CD4-positive, alpha-beta T cell (primary cell): ENCODE measurements around the gene SLC8A2. TPM values are rescaled to one million over a fixed set of nuclear protein-coding genes. Genes with fewer than 3 reads are reported as not detected.

Experiments
- ATAC-seq: fragments of 200-7000 bp; cut with Tn5 transposase; one replicate; pipeline ENCODE4 v1.10.0; 2022; ENCODE audit warnings: mild to moderate bottlenecking; ENCODE audit not compliant: poor library complexity
- CTCF ChIA-PET: fragments of 350-600 bp; sonication (Branson Sonifier 250); formaldehyde crosslinking; loops from one replicate; lab custom pipeline; 2021; ENCODE audit warnings: antibody characterized with exemption, inconsistent platforms; lab: Charles Lee
- POLR2A ChIA-PET: fragments of 350-600 bp; sonication (Branson Sonifier 250); formaldehyde crosslinking; loops from one replicate; lab custom pipeline; 2021; ENCODE audit warnings: antibody characterized with exemption, inconsistent platforms; lab: Charles Lee
- DNase-seq, 14 experiments: peaks; one replicate each; pipeline ENCODE4 v3.0.0-alpha.2; 2013 to 2020; ENCODE audit warnings: mixed read lengths in 2 of 14
- H3K27ac ChIP-seq, 2 donors: one replicate each; pipeline versions ENCODE4 v1.5.1 to v1.7.0; 2013; ENCODE audit warnings: low read length in 2 of 2, low read depth in 1 of 2, mild to moderate bottlenecking in 1 of 2
- H3K27me3 ChIP-seq, 2 experiments: 1 replicate in 1 of 2; 2 replicates in 1 of 2; pipeline versions ENCODE4 v1.6.1 to v1.7.0; 2013; ENCODE audit warnings: low read length in 2 of 2, control low read depth in 1 of 2, mild to moderate bottlenecking in 1 of 2, moderate library complexity in 1 of 2; ENCODE audit not compliant: insufficient read depth in 2 of 2, control insufficient read depth in 1 of 2
- H3K36me3 ChIP-seq: one replicate; pipeline ENCODE4 v1.6.1; 2013; ENCODE audit warnings: low read length, control low read depth; ENCODE audit not compliant: insufficient read depth
- H3K4me1 ChIP-seq: one replicate; pipeline ENCODE4 v1.6.1; 2013; ENCODE audit warnings: low read length, control low read depth; ENCODE audit not compliant: insufficient read depth
- H3K4me3 ChIP-seq: one replicate; pipeline ENCODE4 v1.5.1; 2013; ENCODE audit warnings: mild to moderate bottlenecking, low read length, moderate library complexity
- H3K9me3 ChIP-seq, 2 experiments: 1 replicate in 1 of 2; 2 replicates in 1 of 2; pipeline versions ENCODE4 v1.6.1 to v1.7.0; 2013; ENCODE audit warnings: low read length in 2 of 2, mild to moderate bottlenecking in 2 of 2, control low read depth in 1 of 2, moderate library complexity in 1 of 2; ENCODE audit not compliant: control insufficient read depth in 1 of 2, insufficient read depth in 1 of 2
- H3K27ac Mint-ChIP-seq: one replicate; pipeline ENCODE4 v1.8.0; 2020; ENCODE audit warnings: mixed read lengths
- H3K27me3 Mint-ChIP-seq: one replicate; pipeline ENCODE4 v1.8.0; 2021; ENCODE audit warnings: mixed read lengths
- H3K36me3 Mint-ChIP-seq: one replicate; pipeline ENCODE4 v1.8.0; 2021; ENCODE audit warnings: low read depth, mixed read lengths
- H3K4me1 Mint-ChIP-seq: one replicate; pipeline ENCODE4 v1.8.0; 2021; ENCODE audit warnings: low read depth, mixed read lengths
- H3K4me3 Mint-ChIP-seq: one replicate; pipeline ENCODE4 v1.8.0; 2020; ENCODE audit warnings: mild to moderate bottlenecking, mixed read lengths
- H3K9me3 Mint-ChIP-seq: one replicate; pipeline ENCODE4 v1.8.0; 2020; ENCODE audit warnings: mixed read lengths
- intact Hi-C, 2 experiments: fragments of 100-400 bp; cut with DNase I in 1 of 2; cut with micrococcal nuclease in 1 of 2; formaldehyde crosslinking; loops; one replicate each; pipeline versions ENCODE4 v1.15.1 to v1.9.0; 2023 to 2025; cut with DNase I, micrococcal nuclease
- total RNA-seq, 174 experiments: library from RNA in 2 of 174; stranded (reverse) in 2 of 174; gene quantifications; one replicate each; pipeline ENCODE4 v1.2.3 and lab custom pipeline; 2021 to 2026
- TF ChIP-seq, protein P1 (sequence below): fragments of 200-600 bp; IDR thresholded peaks from one replicate; pipeline ENCODE4 v1.8.0; 2022; ENCODE audit warnings: antibody characterized with exemption, mild to moderate bottlenecking

The SLC8A2 gene
- total RNA-seq, 2 experiments from 2014 or later, result not detected

DNA sequence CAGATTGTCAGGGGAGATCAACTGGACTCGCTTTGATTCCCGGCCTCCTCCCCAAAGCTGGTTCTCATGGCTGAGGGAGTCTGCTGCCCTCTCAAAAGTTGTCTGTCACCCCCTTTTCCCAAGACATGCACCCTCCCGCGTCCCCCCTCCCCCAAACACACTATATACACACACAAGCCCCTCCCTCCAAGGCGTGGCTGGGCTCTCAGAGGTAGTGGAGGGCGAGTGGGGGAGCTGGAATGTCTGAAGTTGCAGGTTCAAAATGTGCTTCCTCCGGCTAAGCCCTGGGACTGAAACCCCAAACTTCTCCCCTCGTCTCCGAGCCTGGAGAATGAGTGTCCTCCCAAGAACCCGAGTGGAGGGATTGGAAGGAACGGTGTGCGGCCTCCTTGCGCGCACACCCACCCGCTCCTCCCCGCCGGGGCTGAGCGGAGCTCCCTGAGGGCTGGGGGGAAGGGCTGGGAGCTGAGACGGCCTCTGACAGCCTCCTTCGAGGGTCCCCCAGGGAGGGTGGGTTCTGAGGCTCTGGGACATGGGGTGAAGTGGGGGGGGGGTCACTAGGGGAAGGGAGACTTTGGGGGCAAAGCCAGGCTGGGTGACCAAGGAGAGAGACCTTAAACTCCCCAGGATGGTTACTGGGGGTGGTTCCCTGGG, 42.4 kb downstream of the SLC8A2 start:
- H3K36me3 Mint-ChIP-seq, result no peaks in the 10 kb centered on the region
- Histone ChIP-seq H3K4me3 (no peak overlapping the region), H3K4me1 (peaks cover 36% of the 10 kb centered on the region), H3K9me3 (peaks cover 0 to 4% of the 10 kb centered on the region in 2 experiments), H3K36me3 (no peaks in the 10 kb centered on the region), H3K27ac (no peak overlapping the region), H3K27me3 (peaks cover 31 to 35% of the 10 kb centered on the region in 2 experiments)
- H3K4me3 Mint-ChIP-seq, result no peak overlapping the region
- H3K9me3 Mint-ChIP-seq, result no peaks in the 10 kb centered on the region
- H3K4me1 Mint-ChIP-seq, result peaks cover 13% of the 10 kb centered on the region
- H3K27me3 Mint-ChIP-seq, result peaks cover 50% of the 10 kb centered on the region
- intact Hi-C loops, result loop anchor here (2.0 to 5.0 kb wide), 2 partner anchors 82 to 280 kb away; partner anchors contain the start of gene DHX34 (in 1 of the 2)
- ChIA-PET CTCF (interaction anchor here (1.3 to 1.9 kb wide), 3 partner anchors 7 to 270 kb away, joined by 3 to 16 read pairs (median 7); partner anchors contain the start of gene DHX34), POLR2A (interaction anchor here (1.8 kb wide), 1 partner anchor 7 kb away, joined by 7 read pairs; no protein-coding TSS in a partner anchor)
- no peak overlapping the region for H3K27ac Mint-ChIP-seq
- TF ChIP-seq, protein P1, sequence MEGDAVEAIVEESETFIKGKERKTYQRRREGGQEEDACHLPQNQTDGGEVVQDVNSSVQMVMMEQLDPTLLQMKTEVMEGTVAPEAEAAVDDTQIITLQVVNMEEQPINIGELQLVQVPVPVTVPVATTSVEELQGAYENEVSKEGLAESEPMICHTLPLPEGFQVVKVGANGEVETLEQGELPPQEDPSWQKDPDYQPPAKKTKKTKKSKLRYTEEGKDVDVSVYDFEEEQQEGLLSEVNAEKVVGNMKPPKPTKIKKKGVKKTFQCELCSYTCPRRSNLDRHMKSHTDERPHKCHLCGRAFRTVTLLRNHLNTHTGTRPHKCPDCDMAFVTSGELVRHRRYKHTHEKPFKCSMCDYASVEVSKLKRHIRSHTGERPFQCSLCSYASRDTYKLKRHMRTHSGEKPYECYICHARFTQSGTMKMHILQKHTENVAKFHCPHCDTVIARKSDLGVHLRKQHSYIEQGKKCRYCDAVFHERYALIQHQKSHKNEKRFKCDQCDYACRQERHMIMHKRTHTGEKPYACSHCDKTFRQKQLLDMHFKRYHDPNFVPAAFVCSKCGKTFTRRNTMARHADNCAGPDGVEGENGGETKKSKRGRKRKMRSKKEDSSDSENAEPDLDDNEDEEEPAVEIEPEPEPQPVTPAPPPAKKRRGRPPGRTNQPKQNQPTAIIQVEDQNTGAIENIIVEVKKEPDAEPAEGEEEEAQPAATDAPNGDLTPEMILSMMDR, result no peak
- peak in 1 of 14 experiments; percentile 39 for DNase-seq
- no peak for ATAC-seq

DNA sequence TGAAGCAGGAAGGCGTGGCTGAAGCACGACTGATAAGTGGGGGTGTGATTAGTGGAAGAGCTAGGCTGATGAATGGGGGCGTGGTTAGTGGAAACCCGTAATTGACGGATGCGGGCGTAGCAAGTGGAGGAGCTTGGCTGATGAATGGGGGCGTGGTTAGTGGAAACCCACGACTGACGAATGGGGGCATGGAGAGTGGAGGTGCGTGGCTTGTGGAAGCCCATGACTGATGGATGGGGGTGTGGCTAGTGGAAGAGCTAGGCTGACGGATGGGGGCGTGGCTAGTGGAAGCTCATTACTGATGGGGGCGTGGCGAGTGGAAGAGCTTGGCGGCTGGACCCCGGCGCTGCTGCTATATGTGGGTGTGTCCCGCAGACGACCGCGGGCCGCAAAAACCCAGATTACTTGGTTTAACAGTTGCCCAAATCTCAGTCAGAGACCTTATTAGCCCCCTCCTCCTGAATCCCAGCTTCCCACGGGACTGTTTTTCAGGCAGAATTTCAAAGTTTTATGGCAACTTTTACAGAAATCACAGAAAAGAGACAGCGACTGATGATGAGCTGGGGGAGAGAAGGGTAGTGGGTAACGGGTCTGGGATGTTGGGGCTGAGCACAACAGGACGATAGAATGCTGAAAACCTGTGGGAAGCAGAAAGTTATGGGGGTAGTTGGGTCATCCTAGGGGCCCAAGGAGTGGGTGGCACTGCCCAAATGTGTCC, 43.4 kb downstream of the SLC8A2 start:
- H3K4me1 ChIP-seq, result peaks cover 38% of the 10 kb centered on the region

More for the DNA sequence above, 43.4 kb downstream of the SLC8A2 start:
- H3K9me3 ChIP-seq, result peaks cover 0 to 4% of the 10 kb centered on the region in 2 experiments
- intact Hi-C loops, result loop anchor here (2.0 to 5.0 kb wide), 2 partner anchors 81 to 280 kb away; partner anchors contain the start of gene DHX34 (in 1 of the 2)
- no peak overlapping the region for H3K27ac ChIP-seq
- ATAC-seq (peak; percentile 91), DNase-seq (peak; percentile 50 to 96 (median 75))
- H3K4me3 Mint-ChIP-seq, result no peak overlapping the region
- peak overlapping the region; percentile 29 for H3K4me3 ChIP-seq
- H3K9me3 Mint-ChIP-seq, result no peaks in the 10 kb centered on the region
- H3K27ac Mint-ChIP-seq, result no peak overlapping the region
- POLR2A ChIA-PET, result interaction anchor here (0.6 to 1.8 kb wide), 4 partner anchors 8 to 278 kb away, joined by 3 to 7 read pairs (median 4); no protein-coding TSS in a partner anchor
- H3K4me1 Mint-ChIP-seq, result peaks cover 13% of the 10 kb centered on the region
- TF ChIP-seq, protein P1, result no peak
- H3K36me3 ChIP-seq, result no peaks in the 10 kb centered on the region
- peaks cover 56% of the 10 kb centered on the region for H3K27me3 Mint-ChIP-seq
- CTCF ChIA-PET, result interaction anchor here (0.9 to 1.9 kb wide), 7 partner anchors 8 to 271 kb away, joined by 3 to 16 read pairs (median 4); partner anchors contain the start of genes DHX34, KPTN and NAPA
- H3K27me3 ChIP-seq, result peaks cover 36 to 43% of the 10 kb centered on the region in 2 experiments
- no peaks in the 10 kb centered on the region for H3K36me3 Mint-ChIP-seq
